Gastroesophageal sphincter (tissue), 3 donors: ENCODE data around the gene PARP8.

Experiments
- POLR2A ChIP-seq, 2 donors: fragments of 450-650 bp; IDR thresholded peaks; one replicate each; pipeline ENCODE4 v1.6.1; 2017; ENCODE audit warnings: antibody characterized with exemption in 2 of 2, mild to moderate bottlenecking in 2 of 2, moderate library complexity in 1 of 2
- POLR2AphosphoS5 ChIP-seq: sonication (generic); formaldehyde crosslinking; IDR thresholded peaks from one replicate; pipeline ENCODE4 v1.6.1; 2017; ENCODE audit warnings: antibody characterized with exemption
- TF ChIP-seq, protein P1 (sequence below), 4 experiments: fragments of 200-600 bp in 2 of 4; fragments of 450-650 bp in 2 of 4; sonication (generic) in 1 of 4; IDR thresholded peaks; one replicate each; pipeline ENCODE4 v1.5.1; 2017 to 2019; ENCODE audit warnings: antibody characterized with exemption in 4 of 4, mild to moderate bottlenecking in 2 of 4, moderate library complexity in 2 of 4

DNA sequence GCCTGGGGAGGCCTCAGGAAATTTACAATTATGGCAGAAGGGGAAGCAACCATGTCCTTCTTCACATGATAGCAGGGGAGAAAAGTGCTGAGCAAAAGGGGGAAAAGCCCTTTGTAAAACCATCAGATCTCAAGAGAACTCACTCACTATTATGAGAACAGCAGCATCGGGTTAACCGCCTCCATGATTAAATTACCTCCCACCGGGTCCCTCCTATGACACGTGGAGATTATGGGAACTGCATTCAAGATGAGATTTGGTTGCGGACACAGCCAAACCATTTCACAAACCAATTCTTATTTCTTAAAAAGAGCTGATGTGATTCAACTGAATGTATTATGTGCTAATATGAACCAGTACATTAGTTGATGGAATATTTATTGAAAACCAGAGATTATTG is 63.9 kb downstream of the PARP8 start:
- TF ChIP-seq, protein P1, sequence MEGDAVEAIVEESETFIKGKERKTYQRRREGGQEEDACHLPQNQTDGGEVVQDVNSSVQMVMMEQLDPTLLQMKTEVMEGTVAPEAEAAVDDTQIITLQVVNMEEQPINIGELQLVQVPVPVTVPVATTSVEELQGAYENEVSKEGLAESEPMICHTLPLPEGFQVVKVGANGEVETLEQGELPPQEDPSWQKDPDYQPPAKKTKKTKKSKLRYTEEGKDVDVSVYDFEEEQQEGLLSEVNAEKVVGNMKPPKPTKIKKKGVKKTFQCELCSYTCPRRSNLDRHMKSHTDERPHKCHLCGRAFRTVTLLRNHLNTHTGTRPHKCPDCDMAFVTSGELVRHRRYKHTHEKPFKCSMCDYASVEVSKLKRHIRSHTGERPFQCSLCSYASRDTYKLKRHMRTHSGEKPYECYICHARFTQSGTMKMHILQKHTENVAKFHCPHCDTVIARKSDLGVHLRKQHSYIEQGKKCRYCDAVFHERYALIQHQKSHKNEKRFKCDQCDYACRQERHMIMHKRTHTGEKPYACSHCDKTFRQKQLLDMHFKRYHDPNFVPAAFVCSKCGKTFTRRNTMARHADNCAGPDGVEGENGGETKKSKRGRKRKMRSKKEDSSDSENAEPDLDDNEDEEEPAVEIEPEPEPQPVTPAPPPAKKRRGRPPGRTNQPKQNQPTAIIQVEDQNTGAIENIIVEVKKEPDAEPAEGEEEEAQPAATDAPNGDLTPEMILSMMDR (IDR thresholded peaks at IDR 0.05), result no peak
- TF ChIP-seq POLR2AphosphoS5, result no peak
- no peak for TF ChIP-seq POLR2A (IDR thresholded peaks at IDR 0.05)
